Stimulated activated CD4-positive, alpha-beta T cell treated with anti-CD3 and anti-CD28 coated beads, Interleukin-2, amount 100 ng/mL, for 24 hours (primary cell): ENCODE measurements around the gene MROH8.
A peak's percentile ranks its signal among the peaks of the same experiment; 100 is the strongest.

Source experiments
- DNase-seq, 2 donors: peaks; one replicate each; pipeline ENCODE4 v3.0.0-alpha.2; 2020

Gene MROH8

GRCh38 chr20:37178839-37179682 lies at the start of gene MROH8, which contains the start of gene RPN2:
TSS of gene MROH8 (minus strand) at chr20:37179548.
TSS of gene RPN2 (plus strand) at chr20:37179330. CDS start at chr20:37179357, 27 bp downstream.
- DNase-seq: peak; percentile 95 to 96

GRCh38 chr20:37228656-37229055 lies 49.3 kb upstream of the MROH8 start:
- no peak for DNase-seq

GRCh38 chr20:37228082-37228481 lies 48.7 kb upstream of the MROH8 start:
- DNase-seq: no peak

GRCh38 chr20:37226889-37227288 lies 47.5 kb upstream of the MROH8 start:
- DNase-seq: no peak

- DNase-seq: no peak
Measured at GRCh38 chr20:37225146-37225545, 45.8 kb upstream of the MROH8 start.

- DNase-seq: no peak
Measured at GRCh38 chr20:37223053-37223452, 43.7 kb upstream of the MROH8 start.

GRCh38 chr20:37222086-37222485 lies 42.7 kb upstream of the MROH8 start:
- no peak for DNase-seq

- DNase-seq: no peak
Measured at GRCh38 chr20:37220731-37221130, 41.4 kb upstream of the MROH8 start.

- DNase-seq: no peak
Measured at GRCh38 chr20:37219751-37220668, 40.7 kb upstream of the MROH8 start.

GRCh38 chr20:37218976-37219375 lies 39.6 kb upstream of the MROH8 start:
- DNase-seq: no peak

- no peak for DNase-seq
Measured at GRCh38 chr20:37218441-37218840, 39.1 kb upstream of the MROH8 start.

GRCh38 chr20:37209661-37210314 lies 30.4 kb upstream of the MROH8 start:
- no peak for DNase-seq

GRCh38 chr20:37209193-37209592 lies 29.8 kb upstream of the MROH8 start:
- no peak for DNase-seq

GRCh38 chr20:37207171-37207570 lies 27.8 kb upstream of the MROH8 start:
- no peak for DNase-seq

GRCh38 chr20:37205794-37206193 lies 26.4 kb upstream of the MROH8 start:
- DNase-seq: no peak

GRCh38 chr20:37205130-37205529 lies 25.8 kb upstream of the MROH8 start:
- no peak for DNase-seq

- no peak for DNase-seq
Measured at GRCh38 chr20:37204056-37204455, 24.7 kb upstream of the MROH8 start.

- peak; percentile 22 to 28 for DNase-seq
Measured at GRCh38 chr20:37202267-37202943, 23.1 kb upstream of the MROH8 start.

- no peak for DNase-seq
Measured at GRCh38 chr20:37201827-37202162, 22.4 kb upstream of the MROH8 start.

- no peak for DNase-seq
Measured at GRCh38 chr20:37200926-37201826, 21.8 kb upstream of the MROH8 start.

GRCh38 chr20:37200376-37200775 lies 21.0 kb upstream of the MROH8 start:
- DNase-seq: no peak
